Cerebellar nuclear complex (tissue), 1 donor: Measurements from ENCODE around the gene CYTH1.

Experiments used
- DNase-seq, 2 experiments: peaks; one replicate each; lab custom pipeline; 2025; lab: John Stamatoyannopoulos, UW

CYTH1 gene

GRCh38 chr17:78670850-78671725 lies 111.0 kb downstream of the CYTH1 start:
- DNase-seq = no peak

- no peak for DNase-seq
Measured at GRCh38 chr17:78669975-78670518, 112.0 kb downstream of the CYTH1 start.

- DNase-seq = no peak
Measured at GRCh38 chr17:78669256-78669974, 112.7 kb downstream of the CYTH1 start.

GRCh38 chr17:78668847-78669246 lies 113.2 kb downstream of the CYTH1 start:
- no peak for DNase-seq

GRCh38 chr17:78667741-78668640 lies 114.1 kb downstream of the CYTH1 start:
- DNase-seq = no peak

- no peak for DNase-seq
Measured at GRCh38 chr17:78667091-78667490, 115.0 kb downstream of the CYTH1 start.

GRCh38 chr17:78665952-78666920 lies 115.8 kb downstream of the CYTH1 start:
- DNase-seq = no peak

- no peak for DNase-seq
Measured at GRCh38 chr17:78665387-78665951, 116.6 kb downstream of the CYTH1 start.

GRCh38 chr17:78664476-78665386 lies 117.3 kb downstream of the CYTH1 start:
- no peak for DNase-seq

GRCh38 chr17:78661093-78661770 lies 120.8 kb downstream of the CYTH1 start:
- no peak for DNase-seq

- DNase-seq = no peak
Measured at GRCh38 chr17:78659546-78659945, 122.5 kb downstream of the CYTH1 start.

- DNase-seq = no peak
Measured at GRCh38 chr17:78658281-78658785, 123.7 kb downstream of the CYTH1 start.

- DNase-seq = no peak
Measured at GRCh38 chr17:78655251-78655940, 126.7 kb downstream of the CYTH1 start.

- no peak for DNase-seq
Measured at GRCh38 chr17:78654325-78654724, 127.7 kb downstream of the CYTH1 start.

GRCh38 chr17:78653382-78653781 lies 128.7 kb downstream of the CYTH1 start:
- no peak for DNase-seq

- DNase-seq = no peak
Measured at GRCh38 chr17:78652913-78653312, 129.2 kb downstream of the CYTH1 start.

- DNase-seq = no peak
Measured at GRCh38 chr17:78652024-78652423, 130.0 kb downstream of the CYTH1 start.

- DNase-seq = no peak
Measured at GRCh38 chr17:78651554-78651953, 130.5 kb downstream of the CYTH1 start.
